ENCODE data around the gene BHLHE40.

The BHLHE40 gene

GRCh38 chr3:4978204-4978965, 852 bp upstream of the BHLHE40 start:
- Histone ChIP-seq H3K4me3 (ENCODE audit: low read depth in 1 of 2, low read length in 2 of 2) (peak overlapping the region; percentile 64 to 87), H3K4me1 (ENCODE audit: control insufficient read depth in 1 of 2, insufficient read depth in 2 of 2, low read length in 2 of 2) (peaks cover 7 to 14% of the 10 kb centered on the region in 2 donors), H3K36me3 (ENCODE audit: control insufficient read depth in 1 of 2, insufficient read depth in 2 of 2, low read length in 2 of 2) (peaks cover 8 to 16% of the 10 kb centered on the region in 2 donors), H3K27ac (ENCODE audit: low read length) (peak overlapping the region; percentile 99), H3K27me3 (ENCODE audit: low read depth, low read length) (no peaks in the 10 kb centered on the region), H3K9me3 (ENCODE audit: control insufficient read depth in 1 of 2, low read length in 2 of 2) (no peaks in the 10 kb centered on the region)

- H3K27me3 ChIP-seq (ENCODE audit: low read depth, low read length): no peaks in the 10 kb centered on the region
- peaks cover 14 to 22% of the 10 kb centered on the region in 2 donors for H3K36me3 ChIP-seq (ENCODE audit: control insufficient read depth in 1 of 2, insufficient read depth in 2 of 2, low read length in 2 of 2)
- no peaks in the 10 kb centered on the region for H3K9me3 ChIP-seq (ENCODE audit: control insufficient read depth in 1 of 2, low read length in 2 of 2)
- peaks cover 7 to 20% of the 10 kb centered on the region in 2 donors for H3K4me1 ChIP-seq (ENCODE audit: control insufficient read depth in 1 of 2, insufficient read depth in 2 of 2, low read length in 2 of 2)
- H3K27ac ChIP-seq (ENCODE audit: low read length): peak overlapping the region; percentile 99
- H3K4me3 ChIP-seq (ENCODE audit: low read depth in 1 of 2, low read length in 2 of 2): peak overlapping the region in 1 of 2 donors; percentile 98
These were observed 240 bp upstream of the BHLHE40 start for GRCh38 chr3:4978966-4979427.

GRCh38 chr3:4980229-4981203, 1.3 kb downstream of the BHLHE40 start:
- Histone ChIP-seq H3K27ac (ENCODE audit: low read length) (peak overlapping the region; percentile 100), H3K4me3 (ENCODE audit: low read depth in 1 of 2, low read length in 2 of 2) (peak overlapping the region; percentile 98 to 99), H3K27me3 (ENCODE audit: low read depth, low read length) (no peaks in the 10 kb centered on the region), H3K9me3 (ENCODE audit: control insufficient read depth in 1 of 2, low read length in 2 of 2) (no peaks in the 10 kb centered on the region), H3K36me3 (ENCODE audit: control insufficient read depth in 1 of 2, insufficient read depth in 2 of 2, low read length in 2 of 2) (peaks cover 20 to 28% of the 10 kb centered on the region in 2 donors), H3K4me1 (ENCODE audit: control insufficient read depth in 1 of 2, insufficient read depth in 2 of 2, low read length in 2 of 2) (peaks cover 9 to 26% of the 10 kb centered on the region in 2 donors)

- H3K27me3 ChIP-seq (ENCODE audit: low read depth, low read length): no peaks in the 10 kb centered on the region
- H3K4me1 ChIP-seq (ENCODE audit: control insufficient read depth in 1 of 2, insufficient read depth in 2 of 2, low read length in 2 of 2): peaks cover 17 to 33% of the 10 kb centered on the region in 2 donors
- peaks cover 20 to 28% of the 10 kb centered on the region in 2 donors for H3K36me3 ChIP-seq (ENCODE audit: control insufficient read depth in 1 of 2, insufficient read depth in 2 of 2, low read length in 2 of 2)
- peak overlapping the region; percentile 68 to 99 for H3K4me3 ChIP-seq (ENCODE audit: low read depth in 1 of 2, low read length in 2 of 2)
- peak overlapping the region; percentile 100 for H3K27ac ChIP-seq (ENCODE audit: low read length)
- H3K9me3 ChIP-seq (ENCODE audit: control insufficient read depth in 1 of 2, low read length in 2 of 2): no peaks in the 10 kb centered on the region
These were observed 2.0 kb downstream of the BHLHE40 start for GRCh38 chr3:4981294-4981664.

- peaks cover 20 to 33% of the 10 kb centered on the region in 2 donors for H3K4me1 ChIP-seq (ENCODE audit: control insufficient read depth in 1 of 2, insufficient read depth in 2 of 2, low read length in 2 of 2)
- peaks cover 20 to 28% of the 10 kb centered on the region in 2 donors for H3K36me3 ChIP-seq (ENCODE audit: control insufficient read depth in 1 of 2, insufficient read depth in 2 of 2, low read length in 2 of 2)
- peak overlapping the region; percentile 100 for H3K27ac ChIP-seq (ENCODE audit: low read length)
- no peaks in the 10 kb centered on the region for H3K9me3 ChIP-seq (ENCODE audit: control insufficient read depth in 1 of 2, low read length in 2 of 2)
- H3K4me3 ChIP-seq (ENCODE audit: low read depth in 1 of 2, low read length in 2 of 2): peak overlapping the region; percentile 68 to 99
- no peaks in the 10 kb centered on the region for H3K27me3 ChIP-seq (ENCODE audit: low read depth, low read length)
These were observed 2.6 kb downstream of the BHLHE40 start for GRCh38 chr3:4981665-4982494.

- H3K4me3 ChIP-seq (ENCODE audit: low read depth in 1 of 2, low read length in 2 of 2): peak overlapping the region; percentile 68 to 99
- H3K9me3 ChIP-seq (ENCODE audit: control insufficient read depth in 1 of 2, low read length in 2 of 2): no peaks in the 10 kb centered on the region
- peaks cover 23 to 37% of the 10 kb centered on the region in 2 donors for H3K4me1 ChIP-seq (ENCODE audit: control insufficient read depth in 1 of 2, insufficient read depth in 2 of 2, low read length in 2 of 2)
- peaks cover 20 to 28% of the 10 kb centered on the region in 2 donors for H3K36me3 ChIP-seq (ENCODE audit: control insufficient read depth in 1 of 2, insufficient read depth in 2 of 2, low read length in 2 of 2)
- H3K27me3 ChIP-seq (ENCODE audit: low read depth, low read length): no peaks in the 10 kb centered on the region
- H3K27ac ChIP-seq (ENCODE audit: low read length): peak overlapping the region; percentile 100
These were observed 3.8 kb downstream of the BHLHE40 start for GRCh38 chr3:4982773-4983738.

- Histone ChIP-seq H3K4me1 (ENCODE audit: control insufficient read depth in 1 of 2, insufficient read depth in 2 of 2, low read length in 2 of 2) (peaks cover 23 to 38% of the 10 kb centered on the region in 2 donors), H3K36me3 (ENCODE audit: control insufficient read depth in 1 of 2, insufficient read depth in 2 of 2, low read length in 2 of 2) (peaks cover 20 to 28% of the 10 kb centered on the region in 2 donors), H3K9me3 (ENCODE audit: control insufficient read depth in 1 of 2, low read length in 2 of 2) (no peaks in the 10 kb centered on the region), H3K4me3 (ENCODE audit: low read depth in 1 of 2, low read length in 2 of 2) (peak overlapping the region; percentile 68 to 99), H3K27me3 (ENCODE audit: low read depth, low read length) (no peaks in the 10 kb centered on the region), H3K27ac (ENCODE audit: low read length) (peak overlapping the region; percentile 100)
These were observed 4.7 kb downstream of the BHLHE40 start for GRCh38 chr3:4983739-4984510.

- Histone ChIP-seq H3K4me1 (ENCODE audit: control insufficient read depth in 1 of 2, insufficient read depth in 2 of 2, low read length in 2 of 2) (peaks cover 23 to 38% of the 10 kb centered on the region in 2 donors), H3K27me3 (ENCODE audit: low read depth, low read length) (no peaks in the 10 kb centered on the region)
These were observed 5.3 kb downstream of the BHLHE40 start for GRCh38 chr3:4984511-4984864.

GRCh38 chr3:4985330-4986174, 6.3 kb downstream of the BHLHE40 start:
- Histone ChIP-seq H3K4me1 (ENCODE audit: control insufficient read depth in 1 of 2, insufficient read depth in 2 of 2, low read length in 2 of 2) (peaks cover 23 to 38% of the 10 kb centered on the region in 2 donors), H3K9me3 (ENCODE audit: control insufficient read depth in 1 of 2, low read length in 2 of 2) (no peaks in the 10 kb centered on the region), H3K4me3 (ENCODE audit: low read depth in 1 of 2, low read length in 2 of 2) (peak overlapping the region; percentile 56), H3K27ac (ENCODE audit: low read length) (peak overlapping the region; percentile 96), H3K27me3 (ENCODE audit: low read depth, low read length) (no peaks in the 10 kb centered on the region), H3K36me3 (ENCODE audit: control insufficient read depth in 1 of 2, insufficient read depth in 2 of 2, low read length in 2 of 2) (peaks cover 20 to 28% of the 10 kb centered on the region in 2 donors)

More at GRCh38 chr3:4984511-4984864, 5.3 kb downstream of the BHLHE40 start:
- Histone ChIP-seq H3K27ac (ENCODE audit: low read length) (peak overlapping the region; percentile 100), H3K36me3 (ENCODE audit: control insufficient read depth in 1 of 2, insufficient read depth in 2 of 2, low read length in 2 of 2) (peaks cover 20 to 28% of the 10 kb centered on the region in 2 donors), H3K4me3 (ENCODE audit: low read depth in 1 of 2, low read length in 2 of 2) (peak overlapping the region; percentile 68 to 99), H3K9me3 (ENCODE audit: control insufficient read depth in 1 of 2, low read length in 2 of 2) (no peaks in the 10 kb centered on the region)

Measured in muscle layer of duodenum (tissue), 2 donors.